ENCODE data around the gene GON4L.
A peak's percentile ranks its signal among the peaks of the same experiment; 100 is the strongest.
"Not testable (repeated sequence)": the region's sequence is repeated elsewhere in the genome, so short reads cannot be mapped to it uniquely, and the experiment has no call there.

Gene GON4L

DNA sequence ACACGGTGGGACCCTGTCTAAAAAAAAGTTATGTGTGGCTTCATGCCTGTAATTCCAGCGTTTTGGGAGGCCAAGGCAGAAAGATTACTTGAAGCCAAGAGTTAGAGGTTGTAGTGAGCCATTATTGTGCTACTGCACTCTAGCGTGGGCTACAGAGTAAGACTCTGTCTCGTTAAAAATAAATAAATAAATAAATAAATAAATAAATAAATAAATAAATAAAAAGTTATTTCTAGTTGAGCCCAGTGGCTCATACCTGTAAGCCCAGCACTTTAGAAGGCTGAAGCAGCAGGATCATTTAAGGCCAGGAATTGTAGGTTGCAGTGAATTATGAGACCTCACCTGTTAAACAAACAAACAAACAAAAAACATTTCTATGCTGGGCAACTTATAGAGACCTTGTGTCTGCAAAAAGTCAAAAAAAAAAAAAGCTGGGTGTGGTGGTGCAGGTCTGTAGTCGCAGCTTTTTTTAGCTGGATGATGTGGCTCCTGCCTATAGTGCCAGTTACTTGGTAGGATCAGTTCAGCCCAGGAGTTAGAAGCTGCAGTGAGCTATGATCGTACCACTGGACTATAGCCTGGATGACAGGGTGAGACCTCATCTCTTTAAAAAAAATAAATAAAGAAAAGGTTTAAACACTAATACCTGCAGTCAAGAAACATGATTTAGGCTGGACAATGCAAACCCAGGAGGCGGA is 25.6 kb downstream of the GON4L start:
- no peak for DNase-seq (ENCODE audit: low read depth)

DNA sequence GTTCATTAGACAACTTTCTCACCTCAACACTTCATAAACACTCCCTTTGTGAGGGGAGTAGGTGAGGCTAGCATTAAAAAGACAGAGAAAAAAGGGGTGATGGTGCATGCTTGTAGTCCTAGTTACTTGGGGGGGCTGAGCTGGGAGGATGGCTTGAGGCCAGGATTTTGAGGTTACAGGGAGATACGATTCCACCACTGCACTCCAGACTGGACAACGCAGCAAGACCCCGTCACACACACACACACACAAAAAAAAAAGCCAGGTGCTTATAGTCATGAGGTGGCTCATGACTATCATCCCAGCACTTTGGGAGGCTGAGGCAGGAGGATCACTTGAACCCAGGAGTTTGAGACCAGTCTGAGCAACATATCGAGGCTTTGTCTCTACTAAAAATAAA is 29.6 kb downstream of the GON4L start:
- DNase-seq (ENCODE audit: low read depth) = no peak

DNA sequence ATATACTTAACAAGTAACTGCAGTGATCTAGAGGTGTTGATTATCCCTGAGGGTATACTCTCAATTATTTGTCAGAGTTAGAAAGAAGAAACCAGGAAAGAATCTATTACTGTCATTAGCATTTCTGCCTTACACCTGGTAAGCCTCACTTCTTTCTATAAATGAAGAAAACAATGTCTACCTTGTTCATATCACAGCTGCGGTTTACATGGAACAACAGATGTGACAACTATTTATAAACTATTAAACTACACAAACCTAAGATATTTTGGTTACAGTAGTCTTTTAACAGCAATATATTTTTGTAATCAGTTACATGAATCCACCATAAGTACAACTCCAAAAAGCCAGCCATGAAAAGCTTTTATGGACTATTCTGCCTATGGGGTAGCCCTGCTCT is 40.7 kb downstream of the GON4L start:
- no peak for DNase-seq (ENCODE audit: low read depth)

DNA sequence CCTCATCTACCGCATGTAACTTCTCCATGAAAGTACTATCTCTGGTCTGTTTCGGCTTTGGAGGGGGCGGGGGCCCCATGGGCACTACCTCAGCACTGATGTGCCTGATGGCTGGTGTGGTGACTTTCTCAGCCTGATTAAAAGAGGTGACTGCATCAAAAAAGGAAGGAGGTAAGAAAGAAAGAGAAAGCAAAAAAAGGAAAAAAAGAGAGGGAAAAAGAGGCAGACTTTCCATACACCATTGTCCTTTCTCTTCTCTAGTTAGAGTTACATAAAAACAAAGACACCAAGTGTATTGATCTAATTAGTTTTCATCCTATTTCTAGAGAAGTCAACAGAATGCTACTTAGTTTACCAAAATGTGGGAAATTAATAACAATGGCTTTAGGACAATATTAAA is 43.3 kb downstream of the GON4L start:
- DNase-seq (ENCODE audit: low read depth) = no peak

DNA sequence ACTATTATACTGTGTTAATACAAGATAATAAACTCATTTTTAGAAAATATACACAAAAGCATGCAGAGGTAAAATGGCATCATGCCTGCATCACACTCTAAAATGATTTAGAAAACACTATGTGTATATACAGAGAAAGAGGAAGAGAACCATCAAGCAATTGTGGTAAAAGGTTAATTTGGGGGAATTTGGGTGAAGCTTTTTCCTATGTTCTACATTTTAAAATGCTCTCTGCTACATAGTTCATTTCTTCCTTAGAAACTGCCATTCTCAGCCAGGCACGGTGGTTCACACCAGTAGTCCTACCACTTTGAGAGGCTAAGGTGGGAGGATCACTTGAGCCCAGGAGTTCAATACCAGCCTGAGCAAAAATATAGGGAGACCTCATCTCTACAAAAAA is 44.1 kb downstream of the GON4L start:
- no peak for DNase-seq (ENCODE audit: low read depth)

DNA sequence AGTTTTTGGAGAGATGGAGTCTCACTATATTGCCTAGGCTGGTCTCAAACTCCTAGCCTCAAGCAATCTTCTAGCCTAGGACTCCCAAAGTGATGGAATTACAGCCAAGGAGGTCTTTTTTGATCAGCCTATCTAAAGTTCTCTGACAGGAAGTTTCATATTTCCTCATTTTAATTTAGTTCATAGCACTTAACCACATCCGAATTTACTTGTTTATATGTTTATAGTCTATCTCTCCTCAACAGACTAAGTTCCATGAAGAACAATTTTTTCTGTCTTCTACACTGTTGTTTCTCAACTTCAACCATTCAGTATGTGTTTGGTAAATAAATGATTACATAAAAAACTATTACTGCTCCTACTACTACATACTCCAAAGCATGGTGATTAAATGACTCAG is 47.9 kb downstream of the GON4L start:
- DNase-seq (ENCODE audit: low read depth) = no peak

DNA sequence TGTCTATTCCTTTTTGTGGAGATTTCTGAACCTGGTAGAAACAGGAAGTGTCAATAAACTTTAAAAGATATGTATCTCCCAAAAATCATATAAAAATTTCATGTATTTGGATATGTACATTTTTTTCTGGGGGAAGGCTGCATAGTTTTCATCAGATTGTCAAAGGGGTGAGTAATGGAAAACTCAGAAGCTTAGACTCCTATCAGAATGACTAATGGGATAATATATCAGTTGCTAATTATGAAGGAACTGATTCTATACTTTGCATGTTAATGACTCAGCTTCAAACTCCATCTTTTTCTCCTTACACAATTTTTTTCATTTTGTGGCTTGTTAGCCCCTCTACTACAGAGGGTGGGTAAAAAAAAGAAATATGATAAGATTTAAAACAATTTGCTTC is 55.9 kb downstream of the GON4L start:
- peak; percentile 24 for DNase-seq (ENCODE audit: low read depth)

DNA sequence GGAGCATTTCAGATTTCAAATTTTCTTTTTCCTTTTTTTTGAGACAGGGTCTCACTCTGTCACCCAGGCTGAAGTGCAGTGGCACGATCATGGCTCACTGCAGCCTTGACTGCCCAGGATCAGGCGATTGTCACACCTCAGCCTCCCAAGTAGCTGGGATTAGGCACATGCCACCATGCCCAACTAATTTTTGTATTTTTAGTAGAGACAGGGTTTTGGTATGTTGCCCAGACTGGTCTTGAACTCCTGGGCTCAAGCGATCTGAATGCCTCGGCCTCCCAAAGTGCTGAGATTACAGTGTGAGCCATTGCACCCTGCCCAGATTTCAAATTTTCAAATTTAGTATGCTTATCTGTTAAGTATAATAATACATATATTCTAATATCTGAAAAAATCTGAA is 61.4 kb downstream of the GON4L start:
- not testable (repeated sequence) for DNase-seq (ENCODE audit: low read depth)

DNA sequence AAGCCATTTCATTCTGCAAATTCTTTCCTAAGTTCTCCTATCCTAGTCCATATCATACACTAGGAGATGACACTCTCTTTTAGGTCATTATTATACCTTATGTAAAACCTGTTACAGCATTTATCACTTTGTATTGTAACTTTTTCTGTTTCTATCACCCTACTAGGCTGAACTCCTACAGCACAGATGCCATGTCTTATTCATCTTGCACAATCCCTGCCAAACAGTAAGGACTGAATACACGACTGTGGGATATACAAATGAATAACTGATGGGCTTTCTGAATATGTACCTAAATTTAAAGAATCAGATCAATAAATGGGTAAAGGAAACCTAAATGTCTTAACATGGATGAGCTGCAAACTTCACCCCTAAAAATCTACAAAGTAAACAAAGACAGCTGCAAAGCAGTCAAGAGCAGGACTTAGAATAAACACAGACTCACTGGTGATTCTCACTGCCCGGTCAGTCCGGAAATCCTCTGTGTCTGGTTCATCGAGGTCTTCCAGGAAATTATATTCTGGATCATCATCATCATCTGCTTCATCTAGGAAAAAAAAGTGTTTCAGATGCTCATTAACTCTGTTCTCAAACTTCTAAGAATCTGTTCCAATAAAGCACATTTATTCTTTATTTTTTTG is 62.3 kb downstream of the GON4L start:
- DNase-seq (ENCODE audit: low read depth) = no peak

DNA sequence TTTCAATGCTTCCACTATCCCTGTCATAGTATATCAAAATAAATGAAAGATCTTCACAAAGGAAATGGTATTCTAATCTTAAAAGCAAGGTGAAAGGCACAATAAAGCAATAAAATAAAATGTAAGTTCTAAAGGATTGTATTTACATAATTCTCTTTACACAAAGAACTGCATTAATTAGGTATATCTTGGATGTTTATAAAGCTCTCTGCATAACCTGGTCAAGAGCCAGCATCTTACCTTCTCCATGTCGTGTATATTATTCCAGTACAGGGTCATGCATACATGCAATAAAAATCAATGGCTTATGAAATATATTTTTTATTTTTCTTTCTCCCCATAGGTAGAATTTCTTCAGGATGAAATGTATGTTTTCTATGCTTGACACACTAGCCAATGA is 63.8 kb downstream of the GON4L start:
- DNase-seq (ENCODE audit: low read depth) = no peak

DNA sequence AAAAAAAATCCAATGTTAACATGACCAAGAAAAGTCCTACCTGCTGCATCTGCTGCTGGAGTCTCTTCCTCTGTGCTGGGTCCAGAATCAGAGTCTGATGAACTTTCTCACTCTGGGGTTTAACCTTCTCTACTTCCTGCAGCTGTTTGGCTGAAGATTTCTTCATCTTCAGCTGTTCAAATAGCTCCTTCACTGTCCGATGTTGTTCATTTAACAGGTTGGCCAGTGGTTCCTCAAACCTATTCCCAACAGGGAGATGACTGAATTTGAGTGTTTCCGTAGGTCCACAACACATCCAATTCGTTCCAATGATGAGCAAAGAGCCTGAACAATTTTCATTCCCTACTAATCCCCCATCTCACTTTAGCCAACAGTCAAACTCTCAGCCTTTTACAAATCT is 79.4 kb downstream of the GON4L start:
- DNase-seq (ENCODE audit: low read depth) = no peak

DNA sequence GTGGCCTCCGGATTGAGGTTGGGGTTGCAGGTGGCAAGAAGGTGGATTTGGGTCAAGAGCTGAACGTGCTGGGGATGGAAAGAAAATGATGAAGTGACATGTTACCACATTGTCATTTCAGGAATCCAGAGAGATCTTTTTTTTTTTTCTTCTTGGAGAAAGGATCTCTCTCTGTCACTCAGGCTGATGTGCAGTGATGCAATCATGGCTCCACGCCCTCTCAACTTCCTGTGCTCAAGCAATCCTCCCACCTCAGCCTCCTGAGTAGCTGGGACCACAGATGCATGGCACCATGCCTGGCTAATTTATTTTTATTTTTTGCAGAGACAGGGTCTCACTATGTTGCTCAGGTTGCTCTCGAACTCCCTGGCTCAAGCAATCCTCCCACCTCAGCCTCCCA is 80.6 kb downstream of the GON4L start:
- DNase-seq (ENCODE audit: low read depth) = no peak

DNA sequence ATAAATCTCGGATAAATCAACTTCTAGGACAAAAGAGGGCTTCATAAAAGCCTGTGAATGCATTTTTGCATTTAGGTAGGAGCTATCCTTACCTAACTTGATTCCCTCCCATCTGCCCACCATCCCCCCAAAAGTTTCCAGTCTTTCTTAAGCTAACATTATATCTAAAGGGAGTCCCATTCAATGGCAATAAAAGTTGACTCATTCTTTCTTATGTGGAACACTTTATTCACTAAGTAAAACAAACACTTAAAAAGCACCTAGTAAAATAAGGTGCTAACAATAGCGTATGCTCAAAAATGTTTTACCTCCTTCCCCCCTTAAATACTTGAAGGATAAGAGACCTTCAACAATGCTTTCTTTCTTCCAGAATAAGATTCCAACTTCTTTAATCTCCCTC is 83.8 kb downstream of the GON4L start:
- no peak for DNase-seq (ENCODE audit: low read depth)

DNA sequence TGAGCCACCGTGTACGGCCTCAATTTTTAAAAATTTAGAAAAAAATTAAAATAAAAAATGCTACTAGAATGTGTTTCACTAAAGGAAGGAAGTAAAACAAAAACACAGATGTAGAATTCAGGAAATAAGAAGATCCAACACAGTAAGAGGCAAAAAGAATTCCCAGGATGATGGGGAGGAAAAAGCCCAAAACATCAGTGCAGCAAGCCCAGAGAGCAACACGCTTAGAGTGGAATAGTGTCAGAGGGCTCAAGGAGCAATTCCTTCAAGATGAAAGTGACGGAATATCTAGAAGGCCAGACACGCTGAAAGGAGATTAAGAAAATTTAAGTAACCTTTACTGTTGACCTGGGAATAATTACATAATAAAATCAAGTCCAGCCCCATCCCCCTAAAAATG is 87.8 kb downstream of the GON4L start:
- no peak for DNase-seq (ENCODE audit: low read depth)

DNA sequence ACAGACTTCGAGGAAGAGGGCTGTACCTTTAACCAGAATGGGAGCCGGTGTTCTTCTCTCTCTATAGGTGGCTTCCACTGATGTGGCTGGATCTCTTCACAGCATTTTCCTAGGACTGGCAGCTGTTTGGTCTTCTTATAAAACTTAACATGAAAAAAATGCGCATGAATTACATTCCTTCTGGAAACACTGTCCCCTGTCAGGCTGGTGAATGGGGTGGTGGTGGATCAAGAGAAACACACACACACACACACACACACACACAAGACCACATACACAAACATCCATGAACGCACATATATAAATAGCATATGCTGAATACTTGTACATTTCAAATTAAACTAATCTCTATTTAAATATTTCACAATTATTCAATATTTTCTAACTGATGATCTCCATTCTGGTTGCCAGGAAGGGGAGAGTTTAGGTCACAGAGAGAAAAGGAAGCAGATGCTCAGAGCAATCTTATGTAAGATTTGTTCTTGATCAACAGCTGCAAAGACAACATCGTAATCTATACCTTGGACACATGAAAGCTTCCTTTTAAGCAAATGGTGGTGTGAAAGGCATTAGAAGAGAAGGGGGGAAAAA is 89.5 kb downstream of the GON4L start:
- DNase-seq (ENCODE audit: low read depth) = not testable (repeated sequence)

DNA sequence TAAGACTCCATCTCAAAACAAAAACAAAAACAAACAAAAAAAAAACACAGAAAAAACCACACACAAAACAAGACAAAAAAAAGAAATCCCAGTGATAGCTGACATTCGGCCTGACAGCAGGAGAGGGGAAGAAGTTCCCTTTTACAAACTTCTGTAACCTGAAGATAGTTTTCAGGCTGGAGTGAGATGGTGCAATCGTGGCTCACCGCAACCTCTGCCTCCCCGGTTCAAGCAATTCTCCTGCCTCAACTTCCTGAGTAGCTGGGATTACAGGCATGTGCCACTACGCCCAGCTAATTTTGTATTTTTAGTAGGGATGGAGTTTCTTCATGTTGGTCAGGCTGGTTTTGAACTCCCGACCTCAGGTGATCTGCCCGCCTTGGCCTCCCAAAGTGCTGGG is 93.0 kb downstream of the GON4L start:
- not testable (repeated sequence) for DNase-seq (ENCODE audit: low read depth)

DNA sequence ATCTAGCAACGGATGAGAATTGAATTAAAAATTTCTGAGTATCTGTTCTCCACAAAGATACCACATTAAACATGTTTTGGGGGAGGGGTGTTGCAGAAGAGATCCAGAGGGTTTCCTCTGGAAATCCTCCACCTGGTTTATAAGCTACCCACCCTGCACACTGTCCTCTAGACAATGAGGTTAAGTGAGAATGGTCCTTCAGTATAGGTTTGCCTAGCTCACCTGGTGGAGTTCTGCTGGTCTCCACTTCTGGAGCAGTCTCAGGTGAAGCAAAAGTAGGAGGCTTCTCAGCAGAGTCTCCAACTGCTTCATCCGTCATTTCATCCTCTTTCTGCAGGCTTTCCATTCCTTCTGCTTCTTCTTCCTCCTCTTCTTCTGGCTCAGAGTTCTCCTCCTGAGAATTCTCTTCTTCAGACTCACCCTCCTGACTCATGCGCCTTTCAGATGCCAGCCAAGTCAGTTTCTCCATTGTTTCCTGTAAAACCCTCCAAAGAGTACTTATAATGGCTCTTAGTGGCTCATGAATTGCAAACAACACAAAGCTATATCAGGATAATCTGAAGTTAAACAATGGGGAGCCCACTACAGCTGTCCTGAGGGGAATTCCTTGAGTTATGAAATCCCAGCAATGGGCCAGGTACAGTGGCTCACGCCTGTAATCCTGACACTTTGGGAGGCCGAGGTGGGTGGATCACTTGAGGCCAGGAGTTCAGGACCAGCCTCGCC is 93.8 kb downstream of the GON4L start:
- peak; percentile 71 for DNase-seq (ENCODE audit: low read depth)

DNA sequence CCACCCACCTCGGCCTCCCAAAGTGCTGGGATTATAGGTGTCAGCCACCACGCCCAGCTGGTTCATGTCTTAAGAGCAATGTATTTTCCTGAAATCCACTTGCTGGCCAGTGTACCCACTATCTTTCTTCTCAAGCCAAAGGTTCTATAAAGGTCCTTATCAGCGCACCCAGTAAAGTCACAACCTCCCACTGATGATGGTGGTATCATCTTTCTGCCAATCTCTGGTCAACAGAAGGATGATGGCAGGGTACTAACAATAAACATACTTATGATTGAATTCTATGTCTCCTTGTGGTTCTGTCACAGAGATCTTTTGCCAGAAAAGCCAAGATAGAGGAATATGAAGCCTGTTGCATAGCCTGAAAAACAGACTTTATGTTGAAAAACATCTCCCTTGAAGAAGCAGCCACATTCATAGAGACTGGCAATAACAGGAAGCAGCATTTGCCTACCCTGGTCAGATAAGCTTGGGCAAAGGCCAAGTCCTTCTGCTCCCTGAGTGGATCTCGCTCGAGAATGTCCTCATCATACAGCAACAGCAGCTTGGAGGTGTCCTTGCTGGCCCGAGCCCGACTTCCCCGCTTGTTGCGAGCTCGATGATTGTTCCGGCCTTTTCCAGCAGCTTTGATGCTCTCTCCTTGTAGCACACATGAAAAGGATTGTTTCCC is 95.1 kb downstream of the GON4L start:
- no peak for DNase-seq (ENCODE audit: low read depth)

DNA sequence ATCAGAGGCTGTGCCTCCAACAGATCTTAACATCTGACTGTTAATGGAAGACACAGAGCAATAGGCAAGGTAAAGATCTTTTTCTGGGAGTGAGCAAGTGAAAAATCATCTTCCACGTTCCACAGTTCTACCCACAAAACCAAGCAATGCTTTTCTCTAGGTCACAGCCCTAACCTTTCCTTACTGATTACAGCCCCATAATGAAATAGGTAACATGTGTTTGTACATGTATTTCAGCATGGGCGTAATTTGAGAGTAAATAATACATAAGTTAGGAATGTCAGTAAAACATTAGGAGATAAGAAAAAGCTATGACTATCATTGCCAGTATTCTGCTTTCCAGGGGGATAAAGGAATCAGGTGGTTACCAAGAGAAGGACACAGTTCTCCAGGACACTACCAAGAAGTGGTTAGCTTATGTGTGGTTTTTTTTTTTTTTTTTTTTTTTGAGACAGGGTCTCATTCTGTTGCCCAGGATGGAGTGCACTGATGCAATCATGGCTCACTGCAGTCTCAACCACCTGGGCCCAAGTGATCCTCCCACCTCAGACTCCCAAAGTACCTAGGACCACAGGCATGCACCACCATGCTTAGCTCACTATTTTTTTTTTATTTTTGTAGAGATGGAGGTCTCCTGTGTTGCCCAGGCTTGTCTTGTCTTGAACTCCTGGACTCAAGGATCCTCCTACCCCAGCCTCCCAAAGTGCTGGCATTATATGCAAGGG is 96.1 kb downstream of the GON4L start:
- DNase-seq (ENCODE audit: low read depth) = no peak

DNA sequence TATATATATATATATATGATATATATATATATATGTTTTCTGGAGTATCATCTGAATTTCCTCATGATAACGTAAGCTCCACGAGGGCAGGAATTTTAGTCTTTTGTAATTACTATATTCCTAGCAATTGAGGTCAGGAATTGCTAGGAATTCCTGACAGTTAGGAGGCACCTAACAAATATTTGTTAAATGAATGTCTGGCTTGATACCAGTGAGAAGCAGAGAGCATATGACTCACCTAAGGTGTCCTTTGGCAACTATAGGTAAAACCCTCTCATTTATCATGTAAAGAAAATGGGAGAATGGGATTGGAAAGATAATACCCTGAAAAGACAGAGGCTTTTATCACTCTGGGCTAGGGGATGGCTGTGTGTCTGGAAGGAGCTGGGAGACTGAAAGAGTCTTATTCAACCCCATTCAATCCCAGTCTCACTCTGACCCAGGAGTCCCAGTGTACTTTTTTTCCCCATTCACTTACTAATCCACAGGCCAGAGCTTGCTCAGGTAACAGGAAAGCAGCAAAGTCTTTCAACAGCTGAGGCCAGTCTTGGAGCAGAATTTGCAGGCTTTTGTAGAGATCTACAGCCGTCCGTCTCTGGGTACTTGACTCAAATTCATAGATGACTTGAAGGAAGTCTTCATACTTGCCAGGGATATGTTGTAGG is 96.9 kb downstream of the GON4L start:
- no peak for DNase-seq (ENCODE audit: low read depth)

DNA sequence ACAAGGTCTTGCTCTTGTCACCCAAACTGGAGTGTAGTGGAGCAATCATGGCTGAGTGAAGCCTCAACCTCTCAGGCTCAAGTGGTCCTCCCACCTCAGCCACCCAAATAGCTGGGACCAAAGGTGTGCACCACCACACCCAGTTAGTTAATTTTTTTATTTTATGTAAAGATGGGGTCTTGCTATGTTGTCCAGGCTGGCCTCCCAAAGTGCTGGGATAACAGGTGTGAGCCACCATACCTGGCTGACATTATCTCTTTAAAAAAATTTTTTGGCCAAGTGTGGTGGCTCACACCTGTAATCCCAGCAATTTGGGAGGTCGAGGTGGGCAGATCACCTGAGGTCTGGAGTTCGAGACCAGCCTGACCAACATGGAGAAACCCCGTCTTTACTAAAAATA is 98.0 kb downstream of the GON4L start:
- DNase-seq (ENCODE audit: low read depth) = not testable (repeated sequence)
